K562 (cell line): ENCODE measurements around the gene CD82. TPM values are rescaled to one million over a fixed set of nuclear protein-coding genes. Genes with fewer than 3 reads are reported as not detected.

Experiments used
- ATAC-seq: fragments of 200-7000 bp; cut with Tn5 transposase; 3 replicates; pipeline ENCODE4 v1.9.1; 2020; ENCODE audit warnings: moderate library complexity
- BruUV-seq: library from RNA; stranded (reverse); fragments of 400-500 nt; replicated peaks from 2 replicates; lab custom pipeline; 2021; lab: Mats Ljungman, UMichigan
- CTCF ChIA-PET: fragments of 300-600 bp; formaldehyde crosslinking; extraction: SDS; loops from one replicate; lab custom pipeline; 2021; ENCODE audit warnings: low intra/inter-chr PET ratio; lab: Yijun Ruan, JAX
- POLR2A ChIA-PET: fragments of 300-600, 350-650 bp; sonication (Branson Sonifier 250); formaldehyde crosslinking; extraction: SDS; loops from one replicate; lab custom pipeline; 2021; ENCODE audit warnings: antibody characterized with exemption, inconsistent platforms; lab: Yijun Ruan, JAX
- DNase-seq, 4 experiments: peaks; one replicate each; pipeline versions ENCODE4 v3.0.0 to v3.0.0-alpha.2; 2011 to 2018; ENCODE audit warnings: low spot score in 3 of 4, mixed read lengths in 3 of 4; ENCODE audit errors: extremely low read depth in 1 of 4
- FAIRE-seq: peaks from 2 replicates; lab custom pipeline; 2011; peaks lifted over from hg19 to GRCh38; lab: Jason Lieb, UNC
- H2AFZ ChIP-seq: 2 replicates; pipeline ENCODE4 v1.6.0; 2011; ENCODE audit warnings: low read depth, low read length, control low read depth, inconsistent platforms
- H3K27ac ChIP-seq: fragments of 200-600 bp; 3 replicates; pipeline ENCODE4 v1.8.0; 2011; ENCODE audit warnings: low read depth, mild to moderate bottlenecking, control low read depth, inconsistent platforms, low read length, moderate library complexity, mixed read lengths; ENCODE audit errors: extremely low read depth
- H3K27me3 ChIP-seq, 2 experiments: fragments of 300-600 bp in 1 of 2; 2 replicates in 1 of 2; 3 replicates in 1 of 2; pipeline versions ENCODE4 v1.6.0 to v1.8.0; 2011; ENCODE audit warnings: inconsistent platforms in 2 of 2, low read length in 2 of 2, mild to moderate bottlenecking in 1 of 2, mixed read lengths in 1 of 2, moderate library complexity in 1 of 2; ENCODE audit not compliant: control insufficient read depth in 2 of 2, insufficient read depth in 2 of 2
- H3K36me3 ChIP-seq: fragments of 300-600 bp; 3 replicates; pipeline ENCODE4 v1.8.0; 2011; ENCODE audit warnings: mild to moderate bottlenecking, low read length, inconsistent platforms; ENCODE audit not compliant: control insufficient read depth, insufficient read depth
- H3K4me1 ChIP-seq, 2 experiments: fragments of 200-600 bp in 1 of 2; replicated peaks in 1 of 2; 2 replicates in 1 of 2; 3 replicates in 1 of 2; pipeline versions ENCODE4 v1.5.1 to v1.8.0; 2011; ENCODE audit warnings: inconsistent platforms in 2 of 2, low read length in 2 of 2, mild to moderate bottlenecking in 1 of 2, mixed read lengths in 1 of 2, moderate library complexity in 1 of 2; ENCODE audit not compliant: control insufficient read depth in 2 of 2, insufficient read depth in 2 of 2
- H3K4me2 ChIP-seq: 2 replicates; pipeline ENCODE4 v1.6.1; 2011; ENCODE audit warnings: low read length, control low read depth, inconsistent platforms, mixed read lengths; ENCODE audit not compliant: insufficient read depth
- H3K4me3 ChIP-seq: fragments of 200-600 bp; sonication (generic), shearing (Covaris generic); 2 replicates; pipeline ENCODE4 v1.5.1; 2016; ENCODE audit warnings: control low read depth, inconsistent platforms
- H3K79me2 ChIP-seq: fragments of 200-600 bp; 3 replicates; pipeline ENCODE4 v1.8.0; 2011; ENCODE audit warnings: low read length, inconsistent platforms; ENCODE audit not compliant: control insufficient read depth, insufficient read depth
- H3K9ac ChIP-seq, 2 experiments: 2 replicates each; pipeline versions ENCODE4 v1.6.0 to v1.6.1; 2011; ENCODE audit warnings: low read depth in 2 of 2, low read length in 2 of 2, control low read depth in 1 of 2, inconsistent platforms in 1 of 2, mild to moderate bottlenecking in 1 of 2, mixed read lengths in 1 of 2; ENCODE audit not compliant: insufficient read depth in 1 of 2
- H3K9me1 ChIP-seq: one replicate; pipeline ENCODE4 v1.6.0; 2011; ENCODE audit warnings: inconsistent platforms, mild to moderate bottlenecking, low read length, moderate library complexity; ENCODE audit not compliant: control insufficient read depth, insufficient read depth
- H3K9me3 ChIP-seq: replicated peaks from 2 replicates; pipeline ENCODE4 v1.5.1; 2011; ENCODE audit warnings: low read depth, low read length, inconsistent platforms; ENCODE audit not compliant: control insufficient read depth, insufficient read depth
- H4K20me1 ChIP-seq: replicated peaks from 2 replicates; pipeline ENCODE4 v1.6.1; 2011; ENCODE audit warnings: low read length, inconsistent platforms, mixed read lengths; ENCODE audit not compliant: control insufficient read depth, insufficient read depth
- DEAF1 ChIP-seq: fragments of 450-650 bp; formaldehyde crosslinking; IDR thresholded peaks from 2 replicates; pipeline ENCODE4 v1.4.0; 2020; ENCODE audit warnings: mild to moderate bottlenecking, moderate library complexity
- DPF2 ChIP-seq: fragments of 450-650 bp; IDR thresholded peaks from 2 replicates; pipeline ENCODE4 v1.6.1; 2016
- WGBS: fragments of 100-300 bp; shearing (Covaris generic); methylation state at CpG from one replicate; pipeline ENCODE4 v1.1.6; 2016; ENCODE audit warnings: low coverage, mixed read lengths; ENCODE audit not compliant: insufficient coverage; ENCODE audit errors: missing lambda C conversion rate; 5-methylcytosine and 5-hydroxymethylcytosine counted together
- in situ Hi-C: fragments of 300-500 bp; cut with MboI; formaldehyde crosslinking; loops from 4 replicates; pipeline ENCODE4 v1.15.0; 2018; ENCODE audit warnings: inconsistent platforms, mixed read lengths
- intact Hi-C: fragments of 100-400 bp; cut with micrococcal nuclease; formaldehyde crosslinking; loops from 2 replicates; pipeline ENCODE4 v1.14.2; 2022
- polyA plus RNA-seq, 8 experiments: library from polyadenylated mRNA; depleted of rRNA in 4 of 8; stranded (reverse) in 5 of 8; unstranded in 3 of 8; fragments of >200 nt; fragmentation: Nextera tagmentation in 2 of 8; fragmentation: Illumina TruSeq in 1 of 8; extraction: Ambion mirVana in 2 of 8; extraction: Trizol in 1 of 8; gene quantifications; 2 replicates each; pipeline versions ENCODE4 v1.2.1 to v1.2.3, GENCODE V29; 2011 to 2014; ENCODE audit warnings: inconsistent platforms in 1 of 8, missing spikeins in 1 of 8
- total RNA-seq, 7 experiments: library from RNA; depleted of rRNA in 6 of 7; stranded (reverse); fragments of >200 nt in 6 of 7; fragmentation: Illumina TruSeq in 2 of 7; extraction: Trizol in 2 of 7; gene quantifications; 2 replicates each; pipeline versions ENCODE4 v1.2.1 to v1.2.3, GENCODE V29; 2011 to 2021; ENCODE audit warnings: low replicate concordance in 1 of 7

CD82 gene
- total and polyA plus RNA-seq, 9 of the 15 experiments (the other 6 are each of a cell fraction or from before 2014, with no cell fraction given) = 0.27 to 9.4 (median 3.0) TPM

- peak overlapping the region; percentile 91 for H2AFZ ChIP-seq
- ChIA-PET CTCF (no interaction called here), POLR2A (interaction anchor here (0.8 to 2.9 kb wide), 3 partner anchors 19 to 43 kb away, joined by 3 to 10 read pairs (median 4); no protein-coding TSS in a partner anchor)
- FAIRE-seq (no peak), DNase-seq (peak in 1 of 4 experiments; percentile 2), ATAC-seq (no peak)
- peak overlapping the region; percentile 78 for H3K4me2 ChIP-seq
- no peaks in the 10 kb centered on the region for H4K20me1 ChIP-seq
- intact Hi-C loops (loop anchor here (10.0 kb wide), 1 partner anchor 221 kb away; no protein-coding TSS in a partner anchor), in situ Hi-C loops (loop anchor here (5.0 kb wide), 1 partner anchor 43 kb away; no protein-coding TSS in a partner anchor)
- WGBS = 43% methylated on average over 7 of the region's 7 CpGs
- H3K27ac ChIP-seq = peak overlapping the region; percentile 61; the same call in 1 of the 3 replicates
- H3K4me3 ChIP-seq = no peak overlapping the region
- H3K36me3 ChIP-seq = no peaks in the 10 kb centered on the region
- BruUV-seq = no TSS peak
- H3K79me2 ChIP-seq = no peaks in the 10 kb centered on the region
- no peaks in the 10 kb centered on the region for H3K9me3 ChIP-seq
- TF ChIP-seq DPF2 (0 out of 2 replicates have a peak, but pooled peaks have one; percentile 0), DEAF1 (CRISPR knock-in tag) (no peak)
- H3K9ac ChIP-seq = peak overlapping the region; percentile 59 to 90; a peak in 3 of 4 replicates
- no peaks in the 10 kb centered on the region for H3K27me3 ChIP-seq
- peaks cover 26 to 40% of the 10 kb centered on the region in 2 experiments for H3K4me1 ChIP-seq
- no peaks in the 10 kb centered on the region for H3K9me1 ChIP-seq
Observed at GRCh38 chr11:44564166-44564565, 1.3 kb upstream of the CD82 start.
